ENCODE results near the gene SOST.

DNA sequence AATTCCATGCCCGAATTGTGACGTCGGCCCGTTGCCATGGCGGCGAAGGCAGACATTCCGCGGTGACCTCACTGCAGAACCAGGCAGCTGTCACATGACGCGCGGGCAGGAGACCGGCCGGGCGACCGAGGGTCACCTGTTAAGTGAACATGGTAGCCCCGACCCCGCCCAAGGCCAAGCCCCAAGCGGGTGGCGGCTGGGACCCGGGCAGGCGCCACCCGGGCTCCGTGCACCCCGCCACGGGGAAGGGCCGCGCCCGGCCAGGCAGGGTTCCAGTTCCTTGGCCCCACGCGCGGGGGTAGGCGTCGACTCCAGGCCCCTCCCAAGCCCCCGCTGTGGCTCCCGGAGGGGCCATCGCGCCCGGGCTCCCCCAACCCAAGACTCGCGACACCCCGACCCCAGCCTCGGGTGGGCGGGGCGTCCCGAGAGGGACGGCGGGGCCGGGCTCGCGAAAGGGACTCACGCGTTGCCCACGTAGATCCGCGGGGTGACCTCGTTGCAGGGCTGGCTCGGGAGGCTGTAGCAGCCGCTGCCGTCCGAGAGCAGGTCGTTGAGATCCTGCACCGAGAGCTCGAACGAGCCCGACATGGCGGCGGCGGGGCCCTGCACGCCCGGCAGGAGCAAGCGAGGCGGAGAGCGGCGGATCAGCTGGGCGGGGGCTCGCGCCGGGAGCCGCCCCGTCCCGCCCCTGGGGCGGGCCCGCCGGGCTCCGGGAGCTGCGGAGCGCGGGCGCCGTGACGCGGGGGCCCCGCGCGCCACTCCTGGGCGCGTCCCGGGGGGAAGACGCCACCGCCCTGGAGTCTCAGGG, 19.9 kb upstream of the SOST start, which contains the start of gene DUSP3:
- TF ChIP-seq GABPB1 (CRISPR knock-in tag; IDR thresholded peaks at IDR 0.05) (0 out of 2 replicates have a peak, but pooled peaks have one; percentile 4), ZNF121 (CRISPR knock-in tag; IDR thresholded peaks at IDR 0.05) (no peak), AR (CRISPR knock-in tag; IDR thresholded peaks at IDR 0.05) (no peak), ARID4B (CRISPR knock-in tag; IDR thresholded peaks at IDR 0.05; ENCODE audit: borderline replicate concordance) (no peak)
- TF ChIP-seq, protein P1, sequence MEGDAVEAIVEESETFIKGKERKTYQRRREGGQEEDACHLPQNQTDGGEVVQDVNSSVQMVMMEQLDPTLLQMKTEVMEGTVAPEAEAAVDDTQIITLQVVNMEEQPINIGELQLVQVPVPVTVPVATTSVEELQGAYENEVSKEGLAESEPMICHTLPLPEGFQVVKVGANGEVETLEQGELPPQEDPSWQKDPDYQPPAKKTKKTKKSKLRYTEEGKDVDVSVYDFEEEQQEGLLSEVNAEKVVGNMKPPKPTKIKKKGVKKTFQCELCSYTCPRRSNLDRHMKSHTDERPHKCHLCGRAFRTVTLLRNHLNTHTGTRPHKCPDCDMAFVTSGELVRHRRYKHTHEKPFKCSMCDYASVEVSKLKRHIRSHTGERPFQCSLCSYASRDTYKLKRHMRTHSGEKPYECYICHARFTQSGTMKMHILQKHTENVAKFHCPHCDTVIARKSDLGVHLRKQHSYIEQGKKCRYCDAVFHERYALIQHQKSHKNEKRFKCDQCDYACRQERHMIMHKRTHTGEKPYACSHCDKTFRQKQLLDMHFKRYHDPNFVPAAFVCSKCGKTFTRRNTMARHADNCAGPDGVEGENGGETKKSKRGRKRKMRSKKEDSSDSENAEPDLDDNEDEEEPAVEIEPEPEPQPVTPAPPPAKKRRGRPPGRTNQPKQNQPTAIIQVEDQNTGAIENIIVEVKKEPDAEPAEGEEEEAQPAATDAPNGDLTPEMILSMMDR (IDR thresholded peaks at IDR 0.05): no peak
- TF ChIP-seq, protein P2, sequence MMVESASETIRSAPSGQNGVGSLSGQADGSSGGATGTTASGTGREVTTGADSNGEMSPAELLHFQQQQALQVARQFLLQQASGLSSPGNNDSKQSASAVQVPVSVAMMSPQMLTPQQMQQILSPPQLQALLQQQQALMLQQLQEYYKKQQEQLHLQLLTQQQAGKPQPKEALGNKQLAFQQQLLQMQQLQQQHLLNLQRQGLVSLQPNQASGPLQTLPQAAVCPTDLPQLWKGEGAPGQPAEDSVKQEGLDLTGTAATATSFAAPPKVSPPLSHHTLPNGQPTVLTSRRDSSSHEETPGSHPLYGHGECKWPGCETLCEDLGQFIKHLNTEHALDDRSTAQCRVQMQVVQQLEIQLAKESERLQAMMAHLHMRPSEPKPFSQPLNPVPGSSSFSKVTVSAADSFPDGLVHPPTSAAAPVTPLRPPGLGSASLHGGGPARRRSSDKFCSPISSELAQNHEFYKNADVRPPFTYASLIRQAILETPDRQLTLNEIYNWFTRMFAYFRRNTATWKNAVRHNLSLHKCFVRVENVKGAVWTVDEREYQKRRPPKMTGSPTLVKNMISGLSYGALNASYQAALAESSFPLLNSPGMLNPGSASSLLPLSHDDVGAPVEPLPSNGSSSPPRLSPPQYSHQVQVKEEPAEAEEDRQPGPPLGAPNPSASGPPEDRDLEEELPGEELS (CRISPR knock-in tag; IDR thresholded peaks at IDR 0.05): no peak
- TF ChIP-seq, protein P3, sequence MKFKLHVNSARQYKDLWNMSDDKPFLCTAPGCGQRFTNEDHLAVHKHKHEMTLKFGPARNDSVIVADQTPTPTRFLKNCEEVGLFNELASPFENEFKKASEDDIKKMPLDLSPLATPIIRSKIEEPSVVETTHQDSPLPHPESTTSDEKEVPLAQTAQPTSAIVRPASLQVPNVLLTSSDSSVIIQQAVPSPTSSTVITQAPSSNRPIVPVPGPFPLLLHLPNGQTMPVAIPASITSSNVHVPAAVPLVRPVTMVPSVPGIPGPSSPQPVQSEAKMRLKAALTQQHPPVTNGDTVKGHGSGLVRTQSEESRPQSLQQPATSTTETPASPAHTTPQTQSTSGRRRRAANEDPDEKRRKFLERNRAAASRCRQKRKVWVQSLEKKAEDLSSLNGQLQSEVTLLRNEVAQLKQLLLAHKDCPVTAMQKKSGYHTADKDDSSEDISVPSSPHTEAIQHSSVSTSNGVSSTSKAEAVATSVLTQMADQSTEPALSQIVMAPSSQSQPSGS (CRISPR knock-in tag; IDR thresholded peaks at IDR 0.05; ENCODE audit: borderline replicate concordance, low read depth): no peak

Measured in WTC11 (cell line).